ENCODE measurements around the gene TNRC6C. TPM values are rescaled to one million over a fixed set of nuclear protein-coding genes. Genes with fewer than 3 reads are reported as not detected.
"Not testable (repeated sequence)": the region's sequence is repeated elsewhere in the genome, so short reads cannot be mapped to it uniquely, and the experiment has no call there.

TNRC6C gene
- total RNA-seq, 1 donor from 2014 or later = 23.9 TPM

DNA sequence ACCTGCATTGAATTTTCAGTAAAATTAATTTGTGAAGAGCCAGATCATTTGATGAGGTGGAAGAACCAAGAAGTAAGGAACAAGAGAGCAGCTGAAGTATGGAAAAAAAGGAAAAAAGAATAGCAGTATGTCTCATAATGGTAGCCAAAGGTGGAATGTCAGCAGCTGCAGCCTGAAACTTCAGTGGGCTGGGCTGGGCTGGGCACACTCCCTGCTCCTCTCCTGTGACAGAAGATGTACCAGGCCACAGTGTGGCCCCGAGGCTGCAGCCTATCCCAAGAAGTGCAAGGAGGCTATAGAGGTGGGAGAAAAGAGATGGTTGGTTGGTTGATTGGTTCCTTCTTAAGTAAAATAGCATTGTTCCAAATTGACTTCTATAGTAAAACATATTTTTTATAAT is 84.5 kb downstream of the TNRC6C start:
- DNase-seq = no peak

DNA sequence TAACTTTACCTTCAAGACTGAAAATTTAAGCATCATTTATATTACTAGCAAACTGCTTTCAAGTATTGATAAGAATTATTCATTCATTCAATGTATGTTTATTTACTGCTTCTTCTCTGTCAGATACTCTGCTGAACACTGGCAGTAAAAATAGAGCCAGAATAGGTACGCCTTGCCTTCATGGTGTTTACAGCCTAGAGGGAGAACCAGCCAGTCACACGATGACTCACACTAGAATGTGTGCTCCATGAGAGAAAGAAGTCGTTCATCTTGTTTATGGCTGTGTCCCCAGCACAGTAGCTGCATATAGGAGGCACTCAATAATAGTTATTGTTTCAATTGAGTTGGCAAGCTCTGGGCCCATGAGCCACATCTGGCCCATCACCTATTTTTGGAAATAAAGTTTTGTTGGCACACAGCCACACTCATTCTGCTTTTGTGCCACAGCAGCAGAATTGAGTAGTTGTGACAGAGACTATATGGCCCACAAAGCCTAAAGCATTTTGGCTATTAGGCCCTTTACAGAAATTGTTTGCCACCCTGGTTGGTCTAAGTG is 85.9 kb downstream of the TNRC6C start:
- peak; percentile 24 for DNase-seq

DNA sequence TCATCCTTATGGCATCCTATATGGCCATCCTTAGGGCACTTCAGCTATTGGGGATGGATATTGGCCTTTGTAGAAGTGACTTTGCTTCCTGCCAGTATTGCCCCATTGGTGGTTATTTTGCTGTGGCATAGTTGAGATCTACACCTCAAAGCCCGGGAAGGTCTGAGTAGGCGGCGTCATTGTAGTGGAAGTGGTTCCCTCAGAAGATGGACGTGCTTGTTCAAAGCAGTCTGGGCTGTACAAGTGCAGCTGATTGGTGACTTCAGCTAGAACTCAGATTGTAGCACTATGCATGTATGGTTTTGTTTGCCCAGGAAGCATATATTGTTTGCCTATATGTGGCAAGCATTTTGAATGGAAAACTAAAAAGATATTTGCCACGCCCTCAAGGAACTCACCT is 86.8 kb downstream of the TNRC6C start:
- no peak for DNase-seq

DNA sequence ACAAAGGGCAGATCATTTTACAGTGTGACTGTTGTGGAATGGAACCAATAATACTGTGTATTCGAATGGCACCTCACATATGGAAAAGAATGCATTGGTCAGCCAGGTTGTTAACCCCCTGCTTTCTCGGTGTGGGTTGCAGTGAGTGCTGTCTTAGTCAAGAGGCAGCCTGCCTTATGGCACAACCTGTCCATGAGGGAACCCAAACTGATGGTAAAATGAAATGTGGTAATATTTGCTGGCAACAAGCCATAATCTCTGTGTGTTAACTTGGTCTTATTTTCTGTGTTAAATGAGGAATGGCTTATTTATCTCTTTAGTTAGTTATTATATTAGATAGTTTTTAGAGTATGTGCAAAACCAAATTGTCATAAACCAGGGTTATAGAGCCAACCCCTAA is 88.4 kb downstream of the TNRC6C start:
- no peak for DNase-seq

DNA sequence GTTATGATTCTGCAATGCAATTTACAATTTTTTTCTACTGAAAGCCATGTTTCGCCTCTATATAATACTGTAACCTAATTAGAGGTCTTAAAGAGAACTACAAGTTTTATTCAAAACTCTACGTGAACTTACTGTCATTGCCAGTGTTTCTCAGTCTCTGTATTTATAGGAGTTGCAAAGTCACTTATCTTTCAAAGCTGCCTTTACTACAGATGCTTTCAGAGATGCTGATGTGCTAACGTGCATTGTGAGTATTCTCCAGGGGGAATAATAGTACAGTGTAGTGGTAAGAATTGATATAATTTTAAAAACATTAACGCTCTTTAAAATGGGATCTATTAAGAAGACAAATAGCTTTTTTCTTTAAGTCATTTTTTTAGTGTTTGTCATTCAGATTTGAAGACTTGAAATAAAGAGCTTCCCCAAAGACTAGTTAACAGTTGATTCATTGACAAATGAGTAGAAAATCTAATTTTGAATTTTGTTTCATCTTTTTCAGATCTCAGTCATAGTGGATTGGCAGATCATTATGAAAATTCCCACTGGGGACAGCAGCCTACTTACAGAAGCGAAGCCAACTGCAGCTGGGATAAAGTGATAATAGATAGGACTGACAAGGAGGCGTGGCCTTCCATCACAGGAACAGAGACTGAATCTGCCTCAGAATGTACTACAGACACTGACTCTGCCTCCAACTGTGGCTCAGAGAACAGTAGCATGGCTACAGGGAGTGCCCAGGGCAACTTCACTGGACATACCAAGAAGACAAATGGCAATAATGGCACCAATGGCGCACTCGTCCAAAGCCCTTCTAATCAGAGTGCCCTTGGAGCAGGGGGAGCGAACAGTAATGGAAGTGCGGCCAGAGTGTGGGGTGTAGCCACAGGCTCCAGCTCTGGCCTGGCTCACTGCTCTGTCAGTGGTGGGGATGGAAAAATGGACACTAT is 90.1 kb downstream of the TNRC6C start:
- DNase-seq = no peak

DNA sequence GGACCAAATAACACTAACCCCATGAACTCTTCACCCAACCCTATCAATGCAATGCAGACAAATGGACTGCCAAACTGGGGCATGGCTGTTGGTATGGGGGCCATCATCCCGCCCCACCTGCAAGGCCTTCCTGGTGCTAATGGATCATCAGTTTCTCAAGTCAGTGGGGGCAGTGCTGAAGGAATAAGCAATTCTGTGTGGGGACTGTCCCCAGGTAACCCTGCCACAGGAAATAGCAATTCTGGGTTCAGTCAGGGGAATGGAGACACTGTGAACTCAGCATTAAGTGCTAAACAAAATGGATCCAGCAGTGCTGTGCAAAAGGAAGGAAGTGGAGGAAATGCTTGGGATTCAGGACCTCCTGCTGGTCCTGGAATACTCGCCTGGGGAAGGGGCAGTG is 91.1 kb downstream of the TNRC6C start:
- DNase-seq = no peak

DNA sequence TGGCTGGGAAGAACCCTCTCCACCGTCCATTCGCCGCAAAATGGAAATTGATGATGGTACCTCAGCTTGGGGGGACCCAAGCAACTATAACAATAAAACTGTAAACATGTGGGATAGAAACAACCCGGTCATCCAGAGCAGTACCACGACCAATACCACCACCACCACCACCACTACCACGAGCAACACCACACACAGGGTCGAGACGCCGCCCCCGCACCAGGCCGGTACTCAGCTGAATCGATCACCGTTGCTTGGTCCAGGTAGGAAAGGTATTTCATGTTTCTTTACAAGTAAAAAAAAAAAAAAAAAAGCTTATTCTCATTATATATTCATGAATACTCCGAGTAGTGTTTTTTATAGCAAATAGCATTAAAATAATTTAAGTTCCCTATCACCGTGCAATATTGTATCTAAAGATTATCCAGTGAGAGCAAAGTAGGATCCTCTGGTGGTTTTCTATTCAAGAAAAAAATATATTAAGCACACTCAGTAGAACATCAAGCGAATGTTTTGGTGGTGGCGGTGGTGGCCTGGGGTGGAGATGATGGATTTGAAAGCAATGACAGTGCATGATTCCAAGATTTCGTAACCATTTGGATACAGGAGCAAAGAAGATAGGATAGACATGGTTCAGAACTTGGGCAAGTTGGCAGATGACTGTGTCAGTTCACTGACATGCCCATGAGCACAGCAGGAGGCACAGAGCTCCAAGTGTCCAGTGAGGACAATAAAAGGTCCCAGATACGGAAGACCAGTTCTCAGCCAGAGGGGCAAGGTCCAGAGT is 92.9 kb downstream of the TNRC6C start:
- no peak for DNase-seq

DNA sequence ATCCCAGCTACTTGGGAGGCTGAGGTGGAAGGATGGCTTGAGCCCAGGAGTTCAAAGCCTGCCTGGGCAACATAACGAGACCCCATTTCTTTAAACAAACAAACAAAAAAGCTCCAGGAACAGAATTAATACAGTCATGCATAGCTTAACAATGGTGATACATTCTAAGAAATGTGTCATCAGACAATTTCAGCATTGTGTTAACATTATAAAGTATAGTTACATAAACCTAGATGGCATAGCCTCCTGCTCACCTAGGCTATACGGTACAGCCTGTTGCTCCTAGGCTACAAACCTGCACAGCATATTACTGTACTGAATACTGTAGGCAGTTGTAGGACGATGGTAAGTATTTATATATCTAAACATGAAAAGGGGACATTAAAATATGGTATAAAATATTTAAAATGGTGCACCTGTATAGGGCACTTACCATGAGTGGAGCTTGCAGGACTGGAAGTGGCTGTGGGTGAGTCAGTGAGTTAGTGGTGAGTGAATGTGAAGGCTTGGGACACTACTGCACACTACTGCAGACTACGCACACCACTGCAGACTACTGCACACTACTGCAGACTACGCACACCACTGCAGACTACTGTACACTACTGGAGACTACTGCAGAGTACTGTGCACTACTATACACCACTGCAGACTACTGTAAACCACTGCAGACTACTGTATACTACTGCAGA is 95.4 kb downstream of the TNRC6C start:
- DNase-seq = no peak

DNA sequence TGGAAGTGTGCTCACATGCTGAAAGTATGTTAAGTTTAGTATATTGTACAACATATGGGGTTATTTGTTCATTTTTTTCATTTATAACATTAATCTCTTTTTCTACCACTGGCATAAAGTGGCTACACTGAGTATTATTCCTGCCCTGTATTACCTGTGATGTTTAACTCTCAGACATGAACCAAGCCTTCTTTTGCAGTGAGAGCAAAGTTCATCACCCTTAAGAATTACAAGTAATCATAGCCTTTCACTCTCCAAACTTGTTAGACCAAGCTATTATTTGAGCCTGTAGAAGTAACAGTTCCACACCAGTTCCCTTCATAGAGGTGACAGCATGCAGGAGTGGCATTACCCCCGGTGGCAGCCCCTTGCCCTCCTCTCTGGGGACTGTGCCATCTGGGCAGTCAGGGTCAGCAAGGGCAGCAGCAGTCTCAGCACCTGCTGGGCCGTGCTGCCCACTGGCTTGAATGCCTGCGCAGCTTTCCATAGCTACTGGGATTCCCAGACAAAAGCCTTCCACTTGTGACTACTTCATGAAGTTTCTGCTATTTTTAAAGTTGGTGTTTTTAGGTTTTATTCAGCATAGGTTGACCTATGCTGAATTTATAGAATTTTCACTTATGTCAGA is 98.7 kb downstream of the TNRC6C start:
- DNase-seq = no peak

DNA sequence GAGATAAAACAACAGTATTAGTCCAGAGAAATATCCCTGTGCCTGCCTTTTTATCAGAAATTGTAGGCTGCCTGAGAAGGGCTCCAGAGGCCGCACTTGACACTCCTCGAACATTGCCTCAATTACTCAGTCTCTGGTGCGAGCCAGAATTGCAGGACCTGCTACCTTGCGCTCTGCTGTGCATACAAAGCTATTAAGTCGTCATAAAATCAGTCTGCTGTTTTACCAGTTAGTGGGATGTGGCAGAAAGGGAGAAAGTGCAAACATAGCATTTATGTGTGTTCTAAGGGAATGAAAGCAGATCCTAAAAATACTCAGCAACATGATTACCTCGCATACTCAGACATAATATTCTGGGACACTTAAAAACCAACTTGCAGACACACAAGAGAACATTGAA is 99.5 kb downstream of the TNRC6C start:
- DNase-seq = no peak

DNA sequence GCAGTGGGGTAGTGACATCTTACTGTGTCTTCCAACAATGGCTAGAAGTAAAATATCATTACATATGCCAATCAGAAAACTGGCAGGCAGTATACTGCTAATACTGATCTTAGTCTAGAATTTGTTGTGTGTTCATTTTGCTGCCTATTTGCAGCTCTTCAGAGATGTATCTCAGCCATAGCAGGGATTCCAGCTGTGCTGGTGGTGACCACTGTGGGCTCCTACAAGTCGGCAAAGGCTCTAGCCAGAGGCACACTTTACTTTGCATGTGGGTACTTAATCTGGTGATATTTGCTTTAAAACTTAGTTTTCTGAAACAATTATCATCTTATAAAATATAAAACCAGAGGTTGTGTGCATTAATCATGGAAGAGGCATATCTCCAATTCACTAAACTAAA is 100.1 kb downstream of the TNRC6C start:
- no peak for DNase-seq

DNA sequence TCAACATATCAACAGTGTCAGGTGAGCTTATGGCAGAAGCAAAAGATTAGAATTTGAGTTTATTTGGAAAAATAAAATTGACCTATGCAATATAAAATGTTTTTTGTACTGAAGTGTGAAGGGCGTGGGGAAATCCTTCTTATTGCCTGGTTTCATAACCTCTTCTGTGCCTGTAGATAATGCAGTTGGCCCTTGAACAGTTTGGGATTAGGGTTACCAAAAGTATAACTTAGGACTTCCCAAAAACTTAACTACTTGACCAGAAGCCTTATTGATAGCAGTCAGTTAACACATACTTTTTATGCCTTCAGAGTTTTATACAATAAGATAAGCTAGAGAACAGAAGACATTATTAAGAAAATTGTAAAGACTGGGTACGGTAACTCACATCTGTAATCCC is 104.1 kb downstream of the TNRC6C start:
- no peak for DNase-seq

DNA sequence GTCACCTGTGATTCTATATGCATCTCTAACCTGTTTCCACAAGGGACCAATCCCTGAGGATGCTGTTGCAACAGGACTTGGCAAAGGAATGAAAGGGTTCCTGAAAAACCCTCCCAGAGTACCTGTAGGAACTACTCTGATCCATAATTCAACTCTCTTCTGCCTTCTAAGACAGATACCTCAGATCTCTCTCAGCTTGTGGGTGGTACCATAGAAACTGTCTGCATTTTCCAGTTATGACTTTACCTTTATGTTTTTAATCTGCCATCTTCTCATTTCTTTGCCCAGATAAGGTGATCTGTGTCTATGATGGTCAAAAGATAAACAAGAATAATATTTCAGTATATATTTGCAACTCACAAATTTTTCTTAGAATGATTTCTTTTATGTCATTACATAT is 105.0 kb downstream of the TNRC6C start:
- DNase-seq = no peak

DNA sequence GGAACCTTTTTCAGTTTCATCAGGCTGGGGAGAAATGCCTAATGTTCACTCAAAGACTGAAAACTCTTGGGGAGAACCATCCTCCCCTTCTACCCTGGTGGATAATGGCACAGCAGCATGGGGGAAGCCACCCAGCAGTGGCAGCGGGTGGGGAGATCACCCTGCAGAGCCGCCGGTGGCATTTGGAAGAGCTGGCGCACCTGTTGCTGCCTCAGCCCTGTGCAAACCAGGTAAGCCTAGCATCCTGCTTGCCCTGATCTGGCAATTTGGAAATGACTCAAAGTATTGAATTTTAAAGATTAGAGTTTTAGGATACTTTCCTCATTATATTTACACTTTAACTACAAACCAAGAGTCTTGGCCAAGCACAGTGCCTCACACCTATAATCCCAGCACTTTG is 106.2 kb downstream of the TNRC6C start:
- no peak for DNase-seq

DNA sequence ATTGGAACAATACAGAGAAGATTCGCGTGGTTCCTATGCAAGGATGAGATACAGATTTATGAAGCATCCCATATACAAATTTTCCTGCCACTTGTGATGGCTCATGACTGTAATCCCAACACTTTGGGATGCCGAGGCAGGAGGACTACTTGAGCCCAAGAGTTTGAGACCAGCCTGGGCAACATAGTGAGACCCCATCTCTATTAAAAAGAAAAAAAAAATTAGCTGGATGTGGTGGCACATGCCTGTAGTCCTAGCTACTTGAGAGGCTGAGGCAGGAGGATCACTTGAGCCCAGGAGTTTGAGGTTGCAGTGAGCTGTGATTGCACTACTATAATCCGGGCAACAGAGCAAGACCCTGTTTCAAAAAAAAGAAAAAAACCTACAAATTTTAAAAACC is 108.5 kb downstream of the TNRC6C start:
- not testable (repeated sequence) for DNase-seq

DNA sequence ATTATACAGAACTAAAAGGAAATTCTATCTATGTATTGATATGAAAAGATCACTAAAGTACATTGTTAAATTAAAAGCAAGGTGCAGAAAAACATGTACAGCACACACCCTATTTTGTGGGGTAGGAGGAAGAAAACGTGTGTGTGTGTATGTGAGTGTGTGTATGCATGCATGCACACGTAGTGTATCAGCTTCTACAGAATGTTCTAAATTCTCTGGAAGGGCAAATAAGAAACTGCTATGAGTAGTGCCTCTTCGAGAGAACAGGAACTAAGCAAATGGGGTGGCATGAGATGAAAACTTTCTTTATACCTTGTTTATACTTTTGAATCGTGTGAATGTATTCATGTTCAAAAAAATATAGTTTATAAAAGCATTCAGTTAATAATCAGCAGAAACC is 111.2 kb downstream of the TNRC6C start:
- no peak for DNase-seq

DNA sequence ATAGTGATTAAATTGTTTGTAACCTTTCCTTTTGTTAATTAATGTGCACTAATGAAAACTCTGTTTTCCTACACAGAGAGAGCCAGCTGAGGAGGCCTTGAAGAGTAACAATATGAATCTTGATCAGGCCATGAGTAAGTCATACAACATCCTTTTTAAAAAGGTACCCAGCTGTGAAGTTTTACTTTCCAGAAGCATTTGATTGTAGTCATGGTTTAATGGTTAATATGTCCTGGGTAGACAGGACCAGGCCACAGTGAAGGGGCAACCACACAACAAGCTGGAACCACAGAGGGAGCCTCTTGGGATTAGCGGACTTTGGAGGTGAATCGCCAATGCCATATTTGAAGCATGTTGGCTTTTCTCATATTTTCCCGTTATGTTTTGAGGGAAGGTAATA is 114.5 kb downstream of the TNRC6C start:
- no peak for DNase-seq

DNA sequence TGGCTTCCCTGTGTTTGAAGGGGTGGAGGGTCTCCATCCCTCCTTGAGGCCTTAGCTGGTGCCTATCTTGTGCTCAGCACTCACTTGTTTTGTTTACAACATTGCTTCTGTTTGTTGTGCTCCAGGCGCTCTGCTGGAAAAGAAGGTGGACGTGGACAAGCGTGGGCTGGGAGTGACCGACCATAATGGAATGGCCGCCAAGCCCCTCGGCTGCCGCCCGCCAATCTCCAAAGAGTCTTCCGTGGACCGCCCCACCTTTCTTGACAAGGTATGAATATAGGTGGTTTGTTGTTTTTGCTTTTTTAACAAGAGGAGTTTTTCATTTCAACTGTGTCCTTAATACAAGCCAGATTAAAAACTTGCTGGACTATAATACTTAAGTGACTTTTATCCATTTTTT is 116.5 kb downstream of the TNRC6C start:
- no peak for DNase-seq

DNA sequence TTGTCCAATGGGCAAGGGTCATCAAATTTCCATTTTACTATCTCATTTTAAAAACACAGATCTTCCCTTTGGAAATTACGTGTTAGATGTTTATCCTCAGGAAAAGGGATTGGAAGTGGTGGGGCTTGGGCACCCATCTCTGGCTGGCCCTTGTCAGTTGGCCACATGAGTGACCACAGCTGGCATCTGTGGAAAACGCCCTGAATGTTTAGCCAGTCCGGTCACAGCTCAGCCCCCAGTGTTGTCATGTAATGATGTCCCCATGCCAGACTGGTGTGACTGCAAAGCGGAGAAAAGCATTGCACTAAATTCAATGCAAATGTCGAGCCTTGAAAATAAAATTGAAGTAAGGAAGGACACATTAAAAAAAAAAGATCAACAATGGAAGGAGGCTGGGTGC is 117.0 kb downstream of the TNRC6C start:
- peak; percentile 28 for DNase-seq

DNA sequence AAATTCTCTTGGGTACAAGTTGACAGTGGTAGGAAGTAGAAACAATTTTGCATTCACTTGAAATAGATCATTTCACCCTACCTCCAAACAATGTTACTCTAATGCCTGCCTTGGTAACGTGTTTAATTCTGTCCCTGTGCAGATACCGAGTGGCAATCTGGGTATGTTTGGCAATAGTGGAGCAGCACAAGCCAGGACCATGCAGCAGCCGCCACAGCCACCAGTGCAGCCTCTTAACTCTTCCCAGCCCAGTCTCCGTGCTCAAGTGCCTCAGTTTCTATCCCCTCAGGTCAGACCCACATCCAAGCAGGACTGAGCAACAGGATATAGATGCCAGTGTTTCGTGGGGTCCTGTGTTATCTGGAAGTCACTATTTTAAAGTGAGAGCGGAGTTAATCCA is 120.8 kb downstream of the TNRC6C start:
- DNase-seq = no peak

DNA sequence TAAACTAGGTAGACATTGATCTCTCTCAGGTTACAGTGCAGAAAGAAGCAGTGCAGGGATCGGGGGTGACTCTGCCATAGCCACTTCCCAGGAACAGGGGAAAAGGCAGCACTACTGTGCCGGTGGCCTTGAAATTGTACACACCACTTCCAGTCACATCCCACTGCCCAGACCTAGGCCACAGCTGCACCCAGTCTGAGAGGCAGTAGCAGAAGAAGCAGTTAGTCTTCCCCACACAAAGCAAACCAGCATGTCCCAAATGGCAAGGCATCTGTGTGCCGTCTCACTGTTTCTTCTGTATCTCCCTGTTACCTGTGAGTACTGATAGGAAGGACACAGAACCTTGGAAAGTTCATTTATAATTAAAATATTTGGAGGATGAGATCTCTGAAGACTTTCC is 123.0 kb downstream of the TNRC6C start:
- DNase-seq = no peak

DNA sequence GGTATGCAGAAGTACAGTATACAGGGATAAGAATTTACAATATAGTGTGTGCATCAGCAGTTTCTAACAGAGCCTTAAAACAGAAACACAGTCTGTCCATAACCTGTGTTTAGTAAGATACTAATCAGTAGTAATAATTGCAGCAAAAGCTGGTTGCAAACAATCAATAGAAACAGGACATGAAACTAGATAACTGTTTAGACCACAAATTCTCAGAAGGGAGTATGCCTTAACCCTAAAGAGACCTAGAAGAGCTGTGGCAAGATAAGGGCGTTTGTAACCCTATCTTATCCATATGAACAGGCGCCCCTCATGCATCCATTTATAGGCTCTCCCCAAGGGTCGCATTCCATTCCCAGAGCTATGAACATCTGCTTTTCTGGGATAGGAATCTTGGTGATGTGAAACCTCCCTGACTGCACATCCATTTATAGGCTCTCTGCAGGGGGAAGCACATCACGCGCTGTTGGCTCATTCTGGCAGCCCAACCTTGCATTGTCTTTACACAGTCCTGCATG is 123.9 kb downstream of the TNRC6C start:
- not testable (repeated sequence) for DNase-seq
